HG02852 (cell line): ENCODE measurements around the gene ARSA.
A peak's percentile ranks its signal among the peaks of the same experiment; 100 is the strongest.
"Not testable (repeated sequence)": the region's sequence is repeated elsewhere in the genome, so short reads cannot be mapped to it uniquely, and the experiment has no call there.

Experiments
- ATAC-seq: cut with Tn5 transposase; IDR thresholded peaks from one replicate; pipeline ENCODE4 v1.9.1; 2021; ENCODE audit warnings: mild to moderate bottlenecking, moderate library complexity; ENCODE audit not compliant: unreplicated experiment

ARSA gene

GRCh38 chr22:50627642-50628542 lies at the start of gene ARSA:
ARSA (minus strand) TSS chr22:50628152; CDS start chr22:50627779, 373 bp downstream.
- ATAC-seq, result peak; percentile 81

- no peak for ATAC-seq
These were observed 48.9 kb upstream of the ARSA start for GRCh38 chr22:50676661-50677492.

- no peak for ATAC-seq
These were observed 48.3 kb upstream of the ARSA start for GRCh38 chr22:50676180-50676636.

- no peak for ATAC-seq
These were observed 47.7 kb upstream of the ARSA start for GRCh38 chr22:50675553-50676179.

GRCh38 chr22:50674606-50675552 lies 46.9 kb upstream of the ARSA start:
- ATAC-seq, result no peak

GRCh38 chr22:50674130-50674500 lies 46.2 kb upstream of the ARSA start:
- ATAC-seq, result no peak

- ATAC-seq, result no peak
These were observed 45.5 kb upstream of the ARSA start for GRCh38 chr22:50673231-50674129.

DNA sequence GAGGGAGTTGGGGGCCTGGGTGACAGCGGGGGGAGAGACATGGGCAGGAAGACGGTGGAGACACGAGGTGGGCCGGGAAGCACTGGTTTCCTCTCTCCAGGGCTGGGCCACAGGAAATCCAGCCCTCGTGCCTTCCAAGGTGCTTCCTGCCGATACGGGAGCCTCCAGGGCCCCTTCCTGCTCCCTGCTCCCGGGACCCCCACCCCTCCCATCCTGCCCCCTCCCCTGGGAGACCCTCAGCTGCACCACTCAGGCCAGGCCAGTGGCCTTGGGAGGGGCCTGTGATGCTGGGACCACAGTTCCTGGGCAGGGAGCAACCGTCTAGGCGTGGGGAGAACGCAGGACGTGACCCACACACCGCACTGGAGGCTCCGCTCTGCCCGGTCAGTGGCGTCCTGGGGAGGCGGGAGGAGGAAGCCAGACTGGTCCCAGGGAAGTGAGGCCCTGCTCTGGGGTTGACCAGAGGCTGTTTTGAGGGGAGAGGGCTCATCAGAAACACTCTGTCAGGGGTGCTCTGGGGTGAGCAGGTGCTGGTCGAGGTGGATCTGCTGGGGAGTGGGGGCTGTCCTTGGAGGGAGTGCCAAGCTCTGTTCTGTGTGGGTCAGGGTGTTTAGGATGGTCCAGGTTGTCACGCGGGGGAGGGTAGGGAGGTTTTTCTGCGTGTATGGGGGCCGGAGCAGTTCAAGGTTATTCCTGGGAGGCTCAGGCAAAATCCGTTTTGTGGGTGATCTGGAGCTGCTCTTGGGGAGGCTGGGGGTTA lies 44.7 kb upstream of the ARSA start, which contains the start of gene SHANK3:
TSS of gene SHANK3 (plus strand) at position 353 of the 760 bp plus-strand sequence.
- no peak for ATAC-seq

DNA sequence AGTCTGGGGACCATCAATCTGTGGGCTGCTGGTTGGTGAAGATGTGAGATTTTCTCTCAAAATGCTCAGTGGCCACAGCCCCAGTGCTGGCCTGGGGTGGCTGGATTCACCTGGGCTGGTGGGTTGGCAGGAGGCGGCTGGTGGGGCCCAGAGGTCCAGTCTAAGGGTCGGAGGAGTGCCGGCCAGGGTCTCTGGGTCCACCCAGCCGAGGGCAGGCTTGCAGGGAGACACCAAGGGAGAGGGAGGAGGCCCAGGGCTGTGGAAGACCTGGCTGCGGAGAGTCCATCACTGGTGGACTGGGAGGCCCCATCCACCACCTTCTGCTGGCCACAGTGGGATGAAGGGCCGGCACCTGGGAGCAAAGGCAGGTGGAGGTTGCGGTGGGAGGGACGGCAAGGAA lies 44.1 kb upstream of the ARSA start:
- no peak for ATAC-seq

GRCh38 chr22:50671641-50672040 lies 43.7 kb upstream of the ARSA start:
- no peak for ATAC-seq

- ATAC-seq, result no peak
These were observed 43.1 kb upstream of the ARSA start for GRCh38 chr22:50670914-50671538.

DNA sequence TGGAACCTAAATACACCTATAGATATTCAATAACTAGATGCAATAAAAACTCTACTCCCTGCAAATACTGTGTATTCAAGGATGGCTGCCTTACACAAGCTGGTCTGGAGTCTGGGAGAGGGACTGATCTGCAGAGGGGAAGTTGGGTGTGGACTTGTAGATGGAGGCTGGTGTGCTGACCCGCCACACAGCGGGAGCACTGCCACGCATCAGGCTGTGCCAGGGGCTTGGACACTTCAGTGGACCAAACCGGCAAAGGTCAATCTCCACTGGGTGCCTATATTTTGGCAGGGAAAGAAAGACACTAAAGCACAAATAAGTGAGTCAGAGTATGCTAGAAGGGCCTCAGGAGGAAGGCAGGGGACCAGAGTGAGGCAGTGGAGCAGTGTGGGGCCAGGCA lies 42.6 kb upstream of the ARSA start:
- ATAC-seq, result no peak

DNA sequence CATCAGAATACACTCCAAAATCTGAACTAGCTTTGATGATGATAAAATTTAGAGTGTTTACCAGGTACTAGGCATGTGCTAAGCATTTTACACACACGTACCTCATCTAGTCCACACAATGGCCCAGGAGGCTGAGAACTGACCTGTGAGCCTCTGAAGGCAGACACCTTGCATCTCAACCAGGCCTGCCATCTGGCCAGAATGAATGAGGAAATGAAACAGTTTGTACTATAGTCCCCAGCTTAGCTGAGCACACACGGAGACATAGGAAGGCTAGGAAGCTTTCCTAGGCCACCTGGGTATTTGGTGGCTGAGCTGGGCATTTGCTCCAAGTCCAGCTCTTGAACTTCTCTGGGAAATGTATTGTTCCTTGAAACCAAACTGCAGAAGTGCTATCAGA lies 37.8 kb upstream of the ARSA start:
- ATAC-seq, result no peak

GRCh38 chr22:50665212-50665611 lies 37.3 kb upstream of the ARSA start:
- no peak for ATAC-seq

DNA sequence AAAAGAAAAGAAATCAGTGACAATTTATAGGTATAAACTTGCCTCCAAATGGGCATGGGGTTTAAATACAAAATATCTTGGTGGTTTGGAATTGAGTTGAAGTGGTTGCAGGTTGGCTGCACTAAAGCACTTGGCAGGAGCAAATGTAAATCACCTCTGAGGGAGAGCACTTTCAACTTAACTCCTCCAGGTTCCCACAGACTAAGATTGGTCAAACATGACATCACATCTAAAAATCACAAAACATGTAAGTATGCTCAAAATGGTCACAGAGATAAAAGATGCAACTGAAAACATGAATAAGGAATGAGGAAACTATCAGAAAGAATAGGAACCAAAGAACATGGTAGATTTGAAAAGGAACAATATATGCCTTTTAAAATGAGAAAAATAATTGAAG lies 32.4 kb upstream of the ARSA start:
- no peak for ATAC-seq

GRCh38 chr22:50659711-50660110 lies 31.8 kb upstream of the ARSA start:
- ATAC-seq, result not testable (repeated sequence)

- ATAC-seq, result no peak
These were observed 30.0 kb upstream of the ARSA start for GRCh38 chr22:50657925-50658324.
